DOHH2 (cell line): Measurements from ENCODE around the gene PKNOX1.
"Not testable (repeated sequence)": the region's sequence is repeated elsewhere in the genome, so short reads cannot be mapped to it uniquely, and the experiment has no call there.

Source experiments
- H3F3A ChIP-seq: fragments of 200-600 bp; sonication (generic), shearing (Covaris generic); 2 replicates; pipeline ENCODE4 v1.6.0; 2016; ENCODE audit warnings: antibody characterized with exemption, mild to moderate bottlenecking; ENCODE audit not compliant: control insufficient read depth, insufficient read depth
- H3K27ac ChIP-seq: fragments of 200-600 bp; sonication (generic); 2 replicates; pipeline ENCODE4 v1.5.1; 2014; ENCODE audit warnings: low read depth, mild to moderate bottlenecking, low read length, moderate library complexity
- H3K27me3 ChIP-seq: fragments of 200-600 bp; sonication (generic); 2 replicates; pipeline ENCODE4 v1.6.1; 2014; ENCODE audit warnings: mild to moderate bottlenecking, low read length, mixed read lengths; ENCODE audit not compliant: control insufficient read depth
- H3K36me3 ChIP-seq: fragments of 200-600 bp; sonication (generic); 2 replicates; pipeline ENCODE4 v1.6.1; 2014; ENCODE audit warnings: mild to moderate bottlenecking, low read length, moderate library complexity, mixed read lengths; ENCODE audit not compliant: control insufficient read depth
- H3K4me1 ChIP-seq: fragments of 200-600 bp; sonication (generic); 2 replicates; pipeline ENCODE4 v1.6.1; 2014; ENCODE audit warnings: mild to moderate bottlenecking, low read length, mixed read lengths; ENCODE audit not compliant: control insufficient read depth
- H3K4me2 ChIP-seq: fragments of 200-600 bp; sonication (generic); 2 replicates; pipeline ENCODE4 v1.6.0; 2014; ENCODE audit warnings: mild to moderate bottlenecking, low read length, moderate library complexity
- H3K4me3 ChIP-seq: fragments of 200-600 bp; sonication (generic); 2 replicates; pipeline ENCODE4 v1.5.1; 2014; ENCODE audit warnings: mild to moderate bottlenecking, low read length, mixed read lengths
- H3K79me2 ChIP-seq: fragments of 200-600 bp; sonication (generic); 2 replicates; pipeline ENCODE4 v1.6.1; 2014; ENCODE audit warnings: mild to moderate bottlenecking, low read length, mixed read lengths; ENCODE audit not compliant: control insufficient read depth
- H3K9me2 ChIP-seq: fragments of 200-600 bp; sonication (generic); replicated peaks from 2 replicates; pipeline ENCODE4 v1.6.1; 2014; ENCODE audit warnings: mild to moderate bottlenecking, low read length, mixed read lengths; ENCODE audit not compliant: control insufficient read depth
- H3K9me3 ChIP-seq: fragments of 200-600 bp; sonication (generic); 2 replicates; pipeline ENCODE4 v1.6.1; 2014; ENCODE audit warnings: antibody characterized with exemption, low read length, mixed read lengths; ENCODE audit not compliant: control insufficient read depth, insufficient read depth
- H4K20me1 ChIP-seq: fragments of 200-600 bp; sonication (generic); 2 replicates; pipeline ENCODE4 v1.6.0; 2014; ENCODE audit warnings: low read depth, mild to moderate bottlenecking, antibody characterized with exemption, low read length, moderate library complexity; ENCODE audit not compliant: control insufficient read depth, insufficient read depth
- CTCF ChIP-seq: fragments of 200-600 bp; sonication (generic); IDR thresholded peaks from one replicate; pipeline ENCODE4 v1.5.1; 2014; ENCODE audit warnings: antibody characterized with exemption, mild to moderate bottlenecking, low read depth, low read length; ENCODE audit not compliant: poor library complexity, severe bottlenecking
- EZH2phosphoT487 ChIP-seq: fragments of 200-600 bp; sonication (generic); IDR thresholded peaks from 2 replicates; pipeline ENCODE4 v1.6.1; 2017; ENCODE audit warnings: borderline replicate concordance, mild to moderate bottlenecking, antibody characterized with exemption, low read length, moderate library complexity, mixed read lengths

The PKNOX1 gene

DNA sequence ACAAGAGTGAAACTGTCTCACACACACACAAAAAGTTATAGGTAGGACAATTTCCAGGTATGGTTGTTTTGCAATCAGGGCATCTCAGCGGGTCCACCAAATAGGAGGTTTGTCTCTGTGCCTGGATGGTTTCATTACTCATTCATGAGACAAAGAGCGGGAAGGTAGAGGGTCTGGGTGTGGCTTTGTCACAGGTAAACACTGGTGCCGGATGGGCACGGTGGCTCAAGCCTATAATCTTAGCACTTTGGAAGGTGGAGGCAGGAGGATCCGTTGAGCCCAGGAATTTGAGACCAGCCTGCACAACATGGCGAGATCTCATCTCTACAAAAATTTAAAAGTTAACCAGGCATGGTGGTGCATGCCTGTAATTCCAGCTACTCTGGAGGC is 32.7 kb upstream of the PKNOX1 start:
- no peak overlapping the region for H3K4me2 ChIP-seq
- no peaks in the 10 kb centered on the region for H3F3A ChIP-seq
- no peak overlapping the region for H3K4me3 ChIP-seq
- H3K27ac ChIP-seq, result no peak overlapping the region
- peaks cover 3% of the 10 kb centered on the region; the same call in 1 of the 2 replicates for H3K27me3 ChIP-seq
- H3K79me2 ChIP-seq, result no peaks in the 10 kb centered on the region
- H4K20me1 ChIP-seq, result no peaks in the 10 kb centered on the region
- H3K4me1 ChIP-seq, result peaks cover 11% of the 10 kb centered on the region
- H3K36me3 ChIP-seq, result no peaks in the 10 kb centered on the region
- no peaks in the 10 kb centered on the region for H3K9me3 ChIP-seq
- TF ChIP-seq EZH2phosphoT487 (no peak), CTCF (no peak)
- no peaks in the 10 kb centered on the region for H3K9me2 ChIP-seq

DNA sequence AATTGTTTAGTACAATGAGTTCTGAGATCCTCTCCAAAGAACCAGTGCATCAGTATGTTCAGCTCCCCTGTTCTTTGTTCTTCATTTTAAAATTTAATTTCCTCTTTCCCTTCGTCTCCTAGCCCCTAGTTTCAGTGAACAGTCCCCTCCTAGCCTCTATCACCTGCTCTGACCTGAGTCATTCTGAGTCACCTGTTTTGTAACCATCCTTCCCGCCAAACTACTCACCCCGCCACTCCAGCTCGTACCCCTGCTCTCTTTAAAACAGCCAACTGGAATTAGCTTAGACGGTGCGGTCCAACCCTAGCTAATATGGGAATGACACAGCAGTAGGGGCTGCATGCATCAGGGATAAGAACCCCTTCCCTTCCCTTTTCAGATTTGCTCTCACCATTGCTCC is 32.1 kb upstream of the PKNOX1 start:
- H4K20me1 ChIP-seq, result no peaks in the 10 kb centered on the region
- TF ChIP-seq EZH2phosphoT487 (no peak), CTCF (no peak)
- H3F3A ChIP-seq, result no peaks in the 10 kb centered on the region
- H3K4me2 ChIP-seq, result no peak overlapping the region
- H3K36me3 ChIP-seq, result no peaks in the 10 kb centered on the region
- H3K79me2 ChIP-seq, result no peaks in the 10 kb centered on the region
- H3K4me1 ChIP-seq, result peaks cover 5% of the 10 kb centered on the region
- no peaks in the 10 kb centered on the region for H3K9me3 ChIP-seq
- H3K27ac ChIP-seq, result no peak overlapping the region
- H3K27me3 ChIP-seq, result peaks cover 5% of the 10 kb centered on the region; the same call in 1 of the 2 replicates
- no peaks in the 10 kb centered on the region for H3K9me2 ChIP-seq
- no peak overlapping the region for H3K4me3 ChIP-seq

GRCh38 chr21:42949094-42949755 is 25.1 kb upstream of the PKNOX1 start:
- H3K4me1 ChIP-seq, H4K20me1 ChIP-seq, H3K9me3 ChIP-seq, H3F3A ChIP-seq, H3K4me3 ChIP-seq, H3K79me2 ChIP-seq, H3K9me2 ChIP-seq, H3K4me2 ChIP-seq, H3K27ac ChIP-seq, H3K36me3 ChIP-seq, H3K27me3 ChIP-seq: not testable (repeated sequence)

DNA sequence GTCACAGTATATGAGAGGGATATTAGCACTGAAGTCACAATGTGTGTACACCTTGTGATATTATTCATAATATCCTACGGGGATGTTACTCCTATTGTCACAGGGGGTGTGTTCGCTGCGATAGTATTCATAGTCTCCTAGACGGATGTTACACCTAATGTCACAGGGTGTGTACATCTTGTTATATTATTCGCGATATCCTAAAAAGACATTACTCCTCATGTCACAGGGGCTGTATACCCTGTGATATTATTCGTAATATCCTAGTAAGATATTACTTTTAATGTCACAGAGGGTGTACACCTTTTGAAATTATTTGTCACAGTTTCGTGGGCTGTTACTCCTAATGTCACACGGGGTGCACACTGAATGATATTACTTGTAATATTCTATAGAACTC is 23.2 kb upstream of the PKNOX1 start:
- not testable (repeated sequence) for H3K36me3 ChIP-seq, H3K79me2 ChIP-seq, H3K9me2 ChIP-seq, H3K9me3 ChIP-seq, H3K27ac ChIP-seq, H3K27me3 ChIP-seq, H4K20me1 ChIP-seq, H3K4me1 ChIP-seq, H3K4me3 ChIP-seq, H3F3A ChIP-seq, H3K4me2 ChIP-seq
